HCT116 (cell line): ENCODE measurements around the gene EEF1A2. TPM values are rescaled to one million over a fixed set of nuclear protein-coding genes. Genes with fewer than 3 reads are reported as not detected.

Source experiments
- ATAC-seq: fragments of 200-7000 bp; cut with Tn5 transposase; 2 replicates; pipeline ENCODE4 v1.9.1; 2020; ENCODE audit warnings: mild to moderate bottlenecking, moderate library complexity
- BruUV-seq: library from RNA; stranded (reverse); fragments of 400-500 nt; replicated peaks from 2 replicates; lab custom pipeline; 2021; lab: Mats Ljungman, UMichigan
- CTCF ChIA-PET: fragments of 300-600 bp; sonication (Branson Sonifier 250); formaldehyde crosslinking; loops from one replicate; lab custom pipeline; 2021; ENCODE audit warnings: antibody characterized with exemption; lab: Charles Lee
- POLR2A ChIA-PET: fragments of 300-600, 350-600 bp; sonication (Branson Sonifier 250); formaldehyde crosslinking; loops from one replicate; lab custom pipeline; 2021; ENCODE audit warnings: antibody characterized with exemption; lab: Charles Lee
- RAD21 ChIA-PET, 2 experiments: fragments of 300-600 bp; sonication (Branson Sonifier 250); formaldehyde crosslinking; loops; one replicate each; lab custom pipeline; 2023; ENCODE audit warnings: low total read pairs in 2 of 2; ENCODE audit not compliant: uncharacterized antibody in 2 of 2, unreplicated experiment in 2 of 2, low non-redundant PET in 1 of 2; lab: Charles Lee
- DNase-seq: peaks from one replicate; pipeline ENCODE4 v3.0.0-alpha.2; 2010; ENCODE audit warnings: low read depth, low spot score
- H2AFZ ChIP-seq: fragments of 200-600 bp; shearing (Covaris generic), sonication (generic); 2 replicates; pipeline ENCODE4 v1.6.1; 2017; ENCODE audit warnings: low read depth, mixed run types, mixed read lengths, antibody characterized with exemption, low read length; ENCODE audit not compliant: poor library complexity, severe bottlenecking
- H3K27ac ChIP-seq: 2 replicates; pipeline ENCODE4 v1.5.1; 2012; ENCODE audit warnings: low read depth, low read length
- H3K27me3 ChIP-seq: fragments of 200-600 bp; sonication (generic); 2 replicates; pipeline ENCODE4 v1.6.1; 2016; ENCODE audit warnings: mixed run types, low read length, mixed read lengths; ENCODE audit not compliant: insufficient read depth
- H3K36me3 ChIP-seq, 2 experiments: fragments of 200-500 bp in 1 of 2; fragments of 200-600 bp in 1 of 2; sonication (Bioruptor generic) in 1 of 2; sonication (generic) in 1 of 2; 2 replicates each; pipeline versions ENCODE4 v1.5.1 to v1.6.1; 2014 to 2016; ENCODE audit warnings: low read length in 2 of 2, inconsistent platforms in 1 of 2, mixed read lengths in 1 of 2, mixed run types in 1 of 2; ENCODE audit not compliant: insufficient read depth in 2 of 2, control insufficient read depth in 1 of 2
- H3K4me1 ChIP-seq, 2 experiments: fragments of 200-600 bp in 1 of 2; sonication (generic) in 1 of 2; 2 replicates each; pipeline versions ENCODE4 v1.5.1 to v1.6.1; 2012 to 2017; ENCODE audit warnings: low read length in 2 of 2, inconsistent platforms in 1 of 2, mild to moderate bottlenecking in 1 of 2, mixed read lengths in 1 of 2, mixed run types in 1 of 2, moderate library complexity in 1 of 2; ENCODE audit not compliant: insufficient read depth in 2 of 2, control insufficient read depth in 1 of 2
- H3K4me2 ChIP-seq: fragments of 200-600 bp; sonication (generic); 2 replicates; pipeline ENCODE4 v1.6.1; 2017; ENCODE audit warnings: mixed run types, low read length, mixed read lengths
- H3K4me3 ChIP-seq, 2 experiments: fragments of 200-600 bp in 1 of 2; sonication (generic) in 1 of 2; replicated peaks in 1 of 2; 2 replicates each; pipeline ENCODE4 v1.5.1; 2011 to 2016; ENCODE audit warnings: low read length in 2 of 2, control low read depth in 1 of 2, low read depth in 1 of 2, mild to moderate bottlenecking in 1 of 2, mixed read lengths in 1 of 2, mixed run types in 1 of 2
- H3K79me2 ChIP-seq: fragments of 200-600 bp; sonication (generic); 2 replicates; pipeline ENCODE4 v1.6.1; 2017; ENCODE audit warnings: mild to moderate bottlenecking, mixed run types, low read length, moderate library complexity, mixed read lengths; ENCODE audit not compliant: insufficient read depth
- H3K9ac ChIP-seq: fragments of 200-600 bp; sonication (generic); 2 replicates; pipeline ENCODE4 v1.6.1; 2016; ENCODE audit warnings: low read length, mixed read lengths
- H3K9me2 ChIP-seq: fragments of 200-600 bp; sonication (generic), shearing (Covaris generic); 2 replicates; pipeline ENCODE4 v1.6.1; 2017; ENCODE audit warnings: mixed run types, mild to moderate bottlenecking, moderate library complexity; ENCODE audit not compliant: insufficient read depth
- H3K9me3 ChIP-seq, 2 experiments: fragments of 200-500 bp in 1 of 2; fragments of 200-600 bp in 1 of 2; sonication (Bioruptor generic) in 1 of 2; sonication (generic) in 1 of 2; 2 replicates each; pipeline ENCODE4 v1.6.1; 2014 to 2017; ENCODE audit warnings: low read length in 2 of 2, mixed read lengths in 2 of 2, inconsistent platforms in 1 of 2, low read depth in 1 of 2, mild to moderate bottlenecking in 1 of 2, mixed run types in 1 of 2, moderate library complexity in 1 of 2; ENCODE audit not compliant: control insufficient read depth in 1 of 2, insufficient read depth in 1 of 2
- H4K20me1 ChIP-seq: fragments of 200-600 bp; sonication (generic), shearing (Covaris generic); 2 replicates; pipeline ENCODE4 v1.6.1; 2017; ENCODE audit warnings: mixed run types, mild to moderate bottlenecking, moderate library complexity; ENCODE audit not compliant: insufficient read depth
- CTCF ChIP-seq, 3 experiments: fragments of 200-600 bp in 1 of 3; sonication (generic) in 1 of 3; IDR thresholded peaks in 2 of 3; conservative IDR thresholded peaks in 1 of 3; 2 replicates each; pipeline ENCODE4 v1.5.1; 2012 to 2017; ENCODE audit warnings: low read depth in 2 of 3, low read length in 2 of 3, antibody characterized with exemption in 1 of 3, borderline replicate concordance in 1 of 3, control low read depth in 1 of 3, mild to moderate bottlenecking in 1 of 3, mixed read lengths in 1 of 3, mixed run types in 1 of 3, moderate library complexity in 1 of 3; ENCODE audit not compliant: insufficient read depth in 1 of 3
- ELF1 ChIP-seq: IDR thresholded peaks from 2 replicates; pipeline ENCODE4 v1.6.1; 2012; ENCODE audit warnings: low read depth, borderline replicate concordance
- ZBTB33 ChIP-seq: IDR thresholded peaks from 2 replicates; pipeline ENCODE4 v1.6.1; 2011; ENCODE audit warnings: mild to moderate bottlenecking, low read length, moderate library complexity; ENCODE audit not compliant: insufficient replicate concordance; ENCODE audit errors: extremely low read depth
- intact Hi-C: fragments of 100-400 bp; cut with micrococcal nuclease; formaldehyde crosslinking; loops from 2 replicates; pipeline ENCODE4 v1.10.0; 2022
- total RNA-seq: library from RNA; stranded (reverse); gene quantifications from one replicate; pipeline ENCODE4 v1.2.1, GENCODE V29; 2021; ENCODE audit not compliant: unreplicated experiment

The EEF1A2 gene
- total RNA-seq, 1 experiment from 2014 or later, result 454 TPM

GRCh38 chr20:63444548-63444947, 54.3 kb downstream of the EEF1A2 start:
- Histone ChIP-seq H4K20me1 (no peaks in the 10 kb centered on the region), H3K36me3 (no peaks in the 10 kb centered on the region), H3K9me3 (no peaks in the 10 kb centered on the region; a peak in 1 of 4 replicates), H3K4me3 (no peak overlapping the region), H3K27me3 (no peaks in the 10 kb centered on the region), H3K9ac (no peak overlapping the region), H2AFZ (no peak overlapping the region), H3K9me2 (no peaks in the 10 kb centered on the region), H3K4me2 (no peak overlapping the region), H3K4me1 (no peaks in the 10 kb centered on the region), H3K27ac (no peak overlapping the region), H3K79me2 (peaks cover 29% of the 10 kb centered on the region; the same call in 1 of the 2 replicates)
- BruUV-seq, result no TSS peak
- TF ChIP-seq CTCF (IDR thresholded peaks at IDR 0.05 in 2 of 3, conservative IDR thresholded peaks at IDR 0.05 in 1 of 3; ENCODE audit: borderline replicate concordance in 1 of 3, insufficient read depth in 1 of 3, low read depth in 2 of 3, low read length in 2 of 3) (no peak), ELF1 (no peak), ZBTB33 (no peak)
- ChIA-PET POLR2A (interaction anchor here (0.6 kb wide), 1 partner anchor 130 kb away, joined by 3 read pairs; the partner anchor contains the start of gene HELZ2), CTCF (no interaction called here), RAD21 (no interaction called here)
- ATAC-seq, result no peak
- no peak for DNase-seq
- intact Hi-C loops, result no loop called here
